GM12892 (cell line): ENCODE data around the gene SH3RF3.

Source experiments
- POLR2A ChIP-seq: IDR thresholded peaks from 2 replicates; pipeline ENCODE4 v1.6.1; 2011; ENCODE audit warnings: low read depth, low read length, control low read depth
- POLR2AphosphoS5 ChIP-seq: IDR thresholded peaks from 2 replicates; pipeline ENCODE4 v1.6.1; 2011; ENCODE audit warnings: low read depth, low read length, control low read depth
- TAF1 ChIP-seq: IDR thresholded peaks from 2 replicates; pipeline ENCODE4 v1.6.1; 2011; ENCODE audit warnings: low read depth, mild to moderate bottlenecking, control low read depth, low read length, borderline replicate concordance

- TF ChIP-seq POLR2A (no peak), POLR2AphosphoS5 (no peak), TAF1 (no peak)
These were observed 175.2 kb downstream of the SH3RF3 start for GRCh38 chr2:109304242-109304641.
